Measurements from ENCODE around the gene ARHGAP18.

GRCh38 chr6:129617986-129618385 lies 92.0 kb downstream of the ARHGAP18 start:
- TF ChIP-seq CTCF (IDR thresholded peaks at IDR 0.05): no peak
- no peak for TF ChIP-seq POLR2A (IDR thresholded peaks at IDR 0.05)
